Nephron (organoid): ENCODE data around the gene MRPS12.

ENCODE experiments used
- H3K27ac Mint-ChIP-seq, 3 experiments: 2 replicates each; pipeline ENCODE4 v1.8.0; 2020; ENCODE audit warnings: mixed read lengths in 3 of 3, mild to moderate bottlenecking in 2 of 3, moderate library complexity in 1 of 3
- H3K27me3 Mint-ChIP-seq: 2 replicates; pipeline ENCODE4 v1.8.0; 2021; ENCODE audit warnings: low read depth, mild to moderate bottlenecking, moderate library complexity, mixed read lengths
- H3K36me3 Mint-ChIP-seq: 2 replicates; pipeline ENCODE4 v1.8.0; 2020; ENCODE audit warnings: low read depth, mixed read lengths
- H3K4me1 Mint-ChIP-seq: 2 replicates; pipeline ENCODE4 v1.8.0; 2020; ENCODE audit warnings: mixed read lengths
- H3K4me3 Mint-ChIP-seq, 3 experiments: 2 replicates each; pipeline ENCODE4 v1.8.0; 2020; ENCODE audit warnings: mild to moderate bottlenecking in 3 of 3, mixed read lengths in 3 of 3, moderate library complexity in 2 of 3
- H3K9me3 Mint-ChIP-seq: 2 replicates; pipeline ENCODE4 v1.8.0; 2020; ENCODE audit warnings: mixed read lengths
- TF ChIP-seq, protein P1 (sequence below), 3 experiments: fragments of 200-600 bp; sonication (generic); IDR thresholded peaks; one replicate each; pipeline ENCODE4 v1.5.0; 2021; ENCODE audit warnings: antibody characterized with exemption in 3 of 3; ENCODE audit not compliant: unreplicated experiment in 3 of 3

Gene MRPS12

GRCh38 chr19:38891771-38892170 is 39.0 kb upstream of the MRPS12 start:
- peaks cover 4% of the 10 kb centered on the region for H3K36me3 Mint-ChIP-seq
- TF ChIP-seq, protein P1, sequence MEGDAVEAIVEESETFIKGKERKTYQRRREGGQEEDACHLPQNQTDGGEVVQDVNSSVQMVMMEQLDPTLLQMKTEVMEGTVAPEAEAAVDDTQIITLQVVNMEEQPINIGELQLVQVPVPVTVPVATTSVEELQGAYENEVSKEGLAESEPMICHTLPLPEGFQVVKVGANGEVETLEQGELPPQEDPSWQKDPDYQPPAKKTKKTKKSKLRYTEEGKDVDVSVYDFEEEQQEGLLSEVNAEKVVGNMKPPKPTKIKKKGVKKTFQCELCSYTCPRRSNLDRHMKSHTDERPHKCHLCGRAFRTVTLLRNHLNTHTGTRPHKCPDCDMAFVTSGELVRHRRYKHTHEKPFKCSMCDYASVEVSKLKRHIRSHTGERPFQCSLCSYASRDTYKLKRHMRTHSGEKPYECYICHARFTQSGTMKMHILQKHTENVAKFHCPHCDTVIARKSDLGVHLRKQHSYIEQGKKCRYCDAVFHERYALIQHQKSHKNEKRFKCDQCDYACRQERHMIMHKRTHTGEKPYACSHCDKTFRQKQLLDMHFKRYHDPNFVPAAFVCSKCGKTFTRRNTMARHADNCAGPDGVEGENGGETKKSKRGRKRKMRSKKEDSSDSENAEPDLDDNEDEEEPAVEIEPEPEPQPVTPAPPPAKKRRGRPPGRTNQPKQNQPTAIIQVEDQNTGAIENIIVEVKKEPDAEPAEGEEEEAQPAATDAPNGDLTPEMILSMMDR (IDR thresholded peaks at IDR 0.05; ENCODE audit: unreplicated experiment in 3 of 3) = no peak
- H3K27me3 Mint-ChIP-seq = no peaks in the 10 kb centered on the region
- peak overlapping the region in 1 of 3 experiments; percentile 26 for H3K4me3 Mint-ChIP-seq
- peak overlapping the region; percentile 56 to 82 (median 70) for H3K27ac Mint-ChIP-seq
- no peaks in the 10 kb centered on the region for H3K9me3 Mint-ChIP-seq
- H3K4me1 Mint-ChIP-seq = peaks cover 17% of the 10 kb centered on the region

- Mint-ChIP-seq H3K27ac (peak overlapping the region; percentile 40 to 66 (median 60)), H3K9me3 (no peaks in the 10 kb centered on the region), H3K4me1 (peaks cover 28% of the 10 kb centered on the region), H3K36me3 (peaks cover 4% of the 10 kb centered on the region), H3K27me3 (no peaks in the 10 kb centered on the region), H3K4me3 (peak overlapping the region in 1 of 3 experiments; percentile 46)
- TF ChIP-seq, protein P1 (IDR thresholded peaks at IDR 0.05; ENCODE audit: unreplicated experiment in 3 of 3) = no peak
Observed at GRCh38 chr19:38892841-38893240, 37.9 kb upstream of the MRPS12 start.

- Mint-ChIP-seq H3K27me3 (no peaks in the 10 kb centered on the region), H3K9me3 (no peaks in the 10 kb centered on the region), H3K36me3 (peaks cover 4% of the 10 kb centered on the region), H3K27ac (peak overlapping the region in 2 of 3 experiments; percentile 40 to 60), H3K4me3 (no peak overlapping the region), H3K4me1 (peaks cover 29% of the 10 kb centered on the region)
- TF ChIP-seq, protein P1 (IDR thresholded peaks at IDR 0.05; ENCODE audit: unreplicated experiment in 3 of 3) = no peak
Observed at GRCh38 chr19:38893341-38893771, 37.4 kb upstream of the MRPS12 start.

DNA sequence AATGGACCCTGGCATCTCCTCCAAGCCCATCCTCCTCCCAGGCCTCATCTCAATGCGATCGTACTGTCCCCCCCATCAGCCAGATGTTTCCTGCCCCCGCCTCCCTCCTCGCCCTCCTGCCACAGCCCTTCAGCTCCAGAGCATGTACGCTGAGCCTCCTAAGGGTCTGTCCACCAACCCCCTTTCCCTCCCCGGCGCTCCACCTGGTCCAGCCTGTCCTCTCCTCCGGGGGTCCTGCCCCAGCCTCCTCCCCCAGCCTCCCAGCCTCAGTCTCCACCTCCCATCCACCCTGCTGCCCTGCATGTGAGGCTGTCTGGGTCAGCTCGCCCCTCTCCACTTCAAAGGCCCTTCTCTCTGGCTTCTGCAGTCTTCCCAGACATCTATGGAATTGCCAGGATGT is 35.8 kb upstream of the MRPS12 start:
- Mint-ChIP-seq H3K9me3 (no peaks in the 10 kb centered on the region), H3K4me1 (peaks cover 29% of the 10 kb centered on the region), H3K4me3 (peak overlapping the region in 1 of 3 experiments; percentile 32), H3K27ac (peak overlapping the region in 2 of 3 experiments; percentile 21 to 40), H3K36me3 (no peaks in the 10 kb centered on the region), H3K27me3 (no peaks in the 10 kb centered on the region)
- TF ChIP-seq, protein P1 (IDR thresholded peaks at IDR 0.05; ENCODE audit: unreplicated experiment in 3 of 3) = no peak

DNA sequence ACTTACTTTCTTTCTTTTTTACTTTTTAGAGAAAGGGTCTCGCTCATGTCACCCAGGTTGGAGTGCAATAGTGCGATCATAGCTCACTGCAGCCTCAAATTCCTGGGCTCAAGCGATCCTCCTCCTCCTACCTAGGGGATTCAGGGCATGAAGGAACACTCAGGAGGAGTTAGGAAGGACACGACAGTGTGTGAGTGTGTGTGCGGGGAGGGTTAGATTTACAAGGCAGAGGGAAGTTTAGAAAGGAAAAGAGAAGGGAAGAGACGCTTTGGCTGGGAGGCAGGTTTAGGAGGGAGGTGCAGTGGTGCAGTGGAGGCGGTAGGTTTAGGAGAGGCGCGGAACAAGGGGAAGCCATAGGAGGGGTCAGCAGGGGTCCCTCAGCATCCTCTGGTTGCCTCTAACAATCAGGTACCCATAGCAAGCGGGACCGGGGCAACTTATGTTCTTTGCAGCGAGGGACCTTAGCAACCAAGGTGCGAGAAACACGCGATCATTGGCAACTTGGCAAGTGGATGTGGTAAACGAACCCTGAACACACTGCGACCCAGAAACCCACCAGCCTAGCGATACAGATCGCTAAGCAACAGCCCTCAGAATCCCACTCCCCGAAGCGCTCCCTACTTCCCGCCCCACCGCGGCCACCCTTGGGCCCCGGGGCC is 31.8 kb upstream of the MRPS12 start:
- H3K4me3 Mint-ChIP-seq = peak overlapping the region; percentile 95 to 98 (median 96)
- TF ChIP-seq, protein P1 (IDR thresholded peaks at IDR 0.05; ENCODE audit: unreplicated experiment in 3 of 3) = no peak
- peaks cover 23% of the 10 kb centered on the region for H3K4me1 Mint-ChIP-seq
- H3K27ac Mint-ChIP-seq = peak overlapping the region; percentile 53 to 66 (median 63)
- peaks cover 3% of the 10 kb centered on the region for H3K9me3 Mint-ChIP-seq
- H3K36me3 Mint-ChIP-seq = peaks cover 7% of the 10 kb centered on the region
- no peaks in the 10 kb centered on the region for H3K27me3 Mint-ChIP-seq
